Measurements from ENCODE around the gene PPIH.

DNA sequence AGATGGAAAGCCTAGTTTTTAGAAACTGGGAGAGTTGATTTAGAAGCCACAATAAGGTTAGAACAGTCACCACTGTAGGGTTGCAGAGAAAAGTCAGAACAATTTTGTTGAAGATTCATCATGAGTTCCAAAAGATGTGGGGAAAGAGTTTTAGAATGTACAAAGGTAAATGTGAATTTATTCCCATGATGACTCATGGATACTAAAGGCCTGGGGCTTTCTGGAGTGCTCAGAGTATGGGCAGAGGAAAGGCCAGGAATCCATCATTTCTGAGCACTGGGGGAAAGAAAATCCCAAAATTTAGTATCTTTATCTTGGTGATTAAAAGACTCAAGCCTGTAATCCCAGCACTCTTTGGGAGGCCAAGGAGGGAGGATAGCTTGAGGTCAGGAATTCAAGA lies 41.8 kb downstream of the PPIH start:
- TF ChIP-seq, protein P1, sequence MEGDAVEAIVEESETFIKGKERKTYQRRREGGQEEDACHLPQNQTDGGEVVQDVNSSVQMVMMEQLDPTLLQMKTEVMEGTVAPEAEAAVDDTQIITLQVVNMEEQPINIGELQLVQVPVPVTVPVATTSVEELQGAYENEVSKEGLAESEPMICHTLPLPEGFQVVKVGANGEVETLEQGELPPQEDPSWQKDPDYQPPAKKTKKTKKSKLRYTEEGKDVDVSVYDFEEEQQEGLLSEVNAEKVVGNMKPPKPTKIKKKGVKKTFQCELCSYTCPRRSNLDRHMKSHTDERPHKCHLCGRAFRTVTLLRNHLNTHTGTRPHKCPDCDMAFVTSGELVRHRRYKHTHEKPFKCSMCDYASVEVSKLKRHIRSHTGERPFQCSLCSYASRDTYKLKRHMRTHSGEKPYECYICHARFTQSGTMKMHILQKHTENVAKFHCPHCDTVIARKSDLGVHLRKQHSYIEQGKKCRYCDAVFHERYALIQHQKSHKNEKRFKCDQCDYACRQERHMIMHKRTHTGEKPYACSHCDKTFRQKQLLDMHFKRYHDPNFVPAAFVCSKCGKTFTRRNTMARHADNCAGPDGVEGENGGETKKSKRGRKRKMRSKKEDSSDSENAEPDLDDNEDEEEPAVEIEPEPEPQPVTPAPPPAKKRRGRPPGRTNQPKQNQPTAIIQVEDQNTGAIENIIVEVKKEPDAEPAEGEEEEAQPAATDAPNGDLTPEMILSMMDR (IDR thresholded peaks at IDR 0.05), result no peak
- TF ChIP-seq POLR2A (IDR thresholded peaks at IDR 0.05) (no peak), POLR2AphosphoS5 (IDR thresholded peaks at IDR 0.05; ENCODE audit: insufficient read depth in 1 of 2, low read depth in 1 of 2) (no peak)

Measured in vagina (tissue), 2 donors.